ENCODE measurements around the gene ALAD. TPM values are rescaled to one million over a fixed set of nuclear protein-coding genes. Genes with fewer than 3 reads are reported as not detected.

The ALAD gene
- total and polyA plus RNA-seq, 2 of the 13 experiments (the other 11 are each of a cell fraction or from before 2014, with no cell fraction given): 21.8 to 30.1 TPM

- TF ChIP-seq, protein P1, sequence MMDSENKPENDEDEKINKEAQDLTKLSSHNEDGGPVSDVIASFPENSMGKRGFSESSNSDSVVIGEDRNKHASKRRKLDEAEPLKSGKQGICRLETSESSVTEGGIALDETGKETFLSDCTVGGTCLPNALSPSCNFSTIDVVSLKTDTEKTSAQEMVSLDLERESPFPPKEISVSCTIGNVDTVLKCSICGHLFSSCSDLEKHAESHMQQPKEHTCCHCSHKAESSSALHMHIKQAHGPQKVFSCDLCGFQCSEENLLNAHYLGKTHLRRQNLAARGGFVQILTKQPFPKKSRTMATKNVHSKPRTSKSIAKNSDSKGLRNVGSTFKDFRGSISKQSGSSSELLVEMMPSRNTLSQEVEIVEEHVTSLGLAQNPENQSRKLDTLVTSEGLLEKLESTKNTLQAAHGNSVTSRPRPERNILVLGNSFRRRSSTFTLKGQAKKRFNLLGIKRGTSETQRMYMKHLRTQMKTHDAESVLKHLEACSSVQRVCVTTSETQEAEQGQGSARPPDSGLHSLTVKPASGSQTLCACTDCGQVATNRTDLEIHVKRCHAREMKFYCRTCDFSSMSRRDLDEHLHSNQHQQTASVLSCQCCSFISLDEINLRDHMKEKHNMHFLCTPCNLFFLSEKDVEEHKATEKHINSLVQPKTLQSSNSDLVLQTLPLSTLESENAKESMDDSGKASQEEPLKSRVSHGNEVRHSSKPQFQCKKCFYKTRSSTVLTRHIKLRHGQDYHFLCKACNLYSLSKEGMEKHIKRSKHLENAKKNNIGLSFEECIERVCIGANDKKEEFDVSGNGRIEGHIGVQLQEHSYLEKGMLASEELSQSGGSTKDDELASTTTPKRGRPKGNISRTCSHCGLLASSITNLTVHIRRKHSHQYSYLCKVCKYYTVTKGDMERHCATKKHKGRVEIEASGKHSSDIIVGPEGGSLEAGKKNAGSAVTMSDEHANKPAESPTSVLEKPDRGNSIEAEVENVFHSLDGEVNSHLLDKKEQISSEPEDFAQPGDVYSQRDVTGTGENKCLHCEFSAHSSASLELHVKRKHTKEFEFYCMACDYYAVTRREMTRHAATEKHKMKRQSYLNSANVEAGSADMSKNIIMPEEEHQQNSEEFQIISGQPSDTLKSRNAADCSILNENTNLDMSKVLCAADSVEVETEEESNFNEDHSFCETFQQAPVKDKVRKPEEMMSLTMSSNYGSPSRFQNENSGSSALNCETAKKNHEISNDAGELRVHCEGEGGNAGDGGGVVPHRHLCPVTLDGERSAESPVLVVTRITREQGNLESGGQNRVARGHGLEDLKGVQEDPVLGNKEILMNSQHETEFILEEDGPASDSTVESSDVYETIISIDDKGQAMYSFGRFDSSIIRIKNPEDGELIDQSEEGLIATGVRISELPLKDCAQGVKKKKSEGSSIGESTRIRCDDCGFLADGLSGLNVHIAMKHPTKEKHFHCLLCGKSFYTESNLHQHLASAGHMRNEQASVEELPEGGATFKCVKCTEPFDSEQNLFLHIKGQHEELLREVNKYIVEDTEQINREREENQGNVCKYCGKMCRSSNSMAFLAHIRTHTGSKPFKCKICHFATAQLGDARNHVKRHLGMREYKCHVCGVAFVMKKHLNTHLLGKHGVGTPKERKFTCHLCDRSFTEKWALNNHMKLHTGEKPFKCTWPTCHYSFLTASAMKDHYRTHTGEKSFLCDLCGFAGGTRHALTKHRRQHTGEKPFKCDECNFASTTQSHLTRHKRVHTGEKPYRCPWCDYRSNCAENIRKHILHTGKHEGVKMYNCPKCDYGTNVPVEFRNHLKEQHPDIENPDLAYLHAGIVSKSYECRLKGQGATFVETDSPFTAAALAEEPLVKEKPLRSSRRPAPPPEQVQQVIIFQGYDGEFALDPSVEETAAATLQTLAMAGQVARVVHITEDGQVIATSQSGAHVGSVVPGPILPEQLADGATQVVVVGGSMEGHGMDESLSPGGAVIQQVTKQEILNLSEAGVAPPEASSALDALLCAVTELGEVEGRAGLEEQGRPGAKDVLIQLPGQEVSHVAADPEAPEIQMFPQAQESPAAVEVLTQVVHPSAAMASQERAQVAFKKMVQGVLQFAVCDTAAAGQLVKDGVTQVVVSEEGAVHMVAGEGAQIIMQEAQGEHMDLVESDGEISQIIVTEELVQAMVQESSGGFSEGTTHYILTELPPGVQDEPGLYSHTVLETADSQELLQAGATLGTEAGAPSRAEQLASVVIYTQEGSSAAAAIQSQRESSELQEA (CRISPR knock-in tag; IDR thresholded peaks at IDR 0.05; ENCODE audit: not compliant biosample characterization): peak; percentile 61
- TF ChIP-seq RELA (CRISPR knock-in tag; IDR thresholded peaks at IDR 0.05): no peak
- no peak for TF ChIP-seq IKZF1 (IDR thresholded peaks at IDR 0.05)
- TF ChIP-seq GTF3A (CRISPR knock-in tag; conservative IDR thresholded peaks at IDR 0.05): no peak
- peak; percentile 4; the same call in 1 of the 2 replicates for TF ChIP-seq GFI1 (CRISPR knock-in tag; IDR thresholded peaks at IDR 0.05; ENCODE audit: borderline replicate concordance)
- TF ChIP-seq TP53 (CRISPR knock-in tag; conservative IDR thresholded peaks at IDR 0.05): no peak
- TF ChIP-seq KDM5B (CRISPR knock-in tag; IDR thresholded peaks at IDR 0.05; ENCODE audit: borderline replicate concordance): peak; percentile 93
- TF ChIP-seq, protein P2, sequence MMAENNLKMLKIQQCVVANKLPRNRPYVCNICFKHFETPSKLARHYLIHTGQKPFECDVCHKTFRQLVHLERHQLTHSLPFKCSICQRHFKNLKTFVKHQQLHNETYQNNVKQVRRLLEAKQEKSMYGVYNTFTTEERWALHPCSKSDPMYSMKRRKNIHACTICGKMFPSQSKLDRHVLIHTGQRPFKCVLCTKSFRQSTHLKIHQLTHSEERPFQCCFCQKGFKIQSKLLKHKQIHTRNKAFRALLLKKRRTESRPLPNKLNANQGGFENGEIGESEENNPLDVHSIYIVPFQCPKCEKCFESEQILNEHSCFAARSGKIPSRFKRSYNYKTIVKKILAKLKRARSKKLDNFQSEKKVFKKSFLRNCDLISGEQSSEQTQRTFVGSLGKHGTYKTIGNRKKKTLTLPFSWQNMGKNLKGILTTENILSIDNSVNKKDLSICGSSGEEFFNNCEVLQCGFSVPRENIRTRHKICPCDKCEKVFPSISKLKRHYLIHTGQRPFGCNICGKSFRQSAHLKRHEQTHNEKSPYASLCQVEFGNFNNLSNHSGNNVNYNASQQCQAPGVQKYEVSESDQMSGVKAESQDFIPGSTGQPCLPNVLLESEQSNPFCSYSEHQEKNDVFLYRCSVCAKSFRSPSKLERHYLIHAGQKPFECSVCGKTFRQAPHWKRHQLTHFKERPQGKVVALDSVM (CRISPR knock-in tag; IDR thresholded peaks at IDR 0.05): 0 out of 2 replicates have a peak, but pooled peaks have one; percentile 10
- no peak for TF ChIP-seq HOXA5 (CRISPR knock-in tag; IDR thresholded peaks at IDR 0.05)
- TF ChIP-seq TEAD2 (CRISPR knock-in tag; IDR thresholded peaks at IDR 0.05): no peak
- TF ChIP-seq ZNF749 (CRISPR knock-in tag; IDR thresholded peaks at IDR 0.05; ENCODE audit: borderline replicate concordance): no peak
- TF ChIP-seq, protein P3, sequence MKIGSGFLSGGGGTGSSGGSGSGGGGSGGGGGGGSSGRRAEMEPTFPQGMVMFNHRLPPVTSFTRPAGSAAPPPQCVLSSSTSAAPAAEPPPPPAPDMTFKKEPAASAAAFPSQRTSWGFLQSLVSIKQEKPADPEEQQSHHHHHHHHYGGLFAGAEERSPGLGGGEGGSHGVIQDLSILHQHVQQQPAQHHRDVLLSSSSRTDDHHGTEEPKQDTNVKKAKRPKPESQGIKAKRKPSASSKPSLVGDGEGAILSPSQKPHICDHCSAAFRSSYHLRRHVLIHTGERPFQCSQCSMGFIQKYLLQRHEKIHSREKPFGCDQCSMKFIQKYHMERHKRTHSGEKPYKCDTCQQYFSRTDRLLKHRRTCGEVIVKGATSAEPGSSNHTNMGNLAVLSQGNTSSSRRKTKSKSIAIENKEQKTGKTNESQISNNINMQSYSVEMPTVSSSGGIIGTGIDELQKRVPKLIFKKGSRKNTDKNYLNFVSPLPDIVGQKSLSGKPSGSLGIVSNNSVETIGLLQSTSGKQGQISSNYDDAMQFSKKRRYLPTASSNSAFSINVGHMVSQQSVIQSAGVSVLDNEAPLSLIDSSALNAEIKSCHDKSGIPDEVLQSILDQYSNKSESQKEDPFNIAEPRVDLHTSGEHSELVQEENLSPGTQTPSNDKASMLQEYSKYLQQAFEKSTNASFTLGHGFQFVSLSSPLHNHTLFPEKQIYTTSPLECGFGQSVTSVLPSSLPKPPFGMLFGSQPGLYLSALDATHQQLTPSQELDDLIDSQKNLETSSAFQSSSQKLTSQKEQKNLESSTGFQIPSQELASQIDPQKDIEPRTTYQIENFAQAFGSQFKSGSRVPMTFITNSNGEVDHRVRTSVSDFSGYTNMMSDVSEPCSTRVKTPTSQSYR (CRISPR knock-in tag; IDR thresholded peaks at IDR 0.05; ENCODE audit: borderline replicate concordance): no peak
- TF ChIP-seq TGIF2 (CRISPR knock-in tag; IDR thresholded peaks at IDR 0.05): no peak; the same call in 1 of the 2 replicates
- no peak for TF ChIP-seq ZNF138 (CRISPR knock-in tag; IDR thresholded peaks at IDR 0.05; ENCODE audit: low read depth)
- TF ChIP-seq ZSCAN31 (CRISPR knock-in tag; IDR thresholded peaks at IDR 0.05; ENCODE audit: low read depth): no peak
- TF ChIP-seq TMF1 (CRISPR knock-in tag; IDR thresholded peaks at IDR 0.05; ENCODE audit: low read depth): no peak
Measured at GRCh38 chr9:113376634-113377567, 24.2 kb downstream of the ALAD start, which contains the start of gene HDHD3 (continued).

All from HepG2 (cell line).